SK-N-SH (cell line): ENCODE measurements around the gene ST7.

ENCODE experiments used
- CHD2 ChIP-seq: fragments of 150-350 bp; IDR thresholded peaks from 2 replicates; pipeline ENCODE4 v1.6.1; 2018; ENCODE audit warnings: low read length; ENCODE audit not compliant: partially characterized antibody
- EP300 ChIP-seq, 2 experiments: IDR thresholded peaks; 2 replicates each; pipeline versions ENCODE4 v1.4.0 to v1.6.1; 2012; ENCODE audit warnings: borderline replicate concordance in 1 of 2, low read depth in 1 of 2, low read length in 1 of 2
- GATA2 ChIP-seq: sonication (generic); formaldehyde crosslinking; IDR thresholded peaks from 2 replicates; pipeline ENCODE4 v1.5.0; 2020; ENCODE audit warnings: mild to moderate bottlenecking, missing genetic modification reagents
- PBX3 ChIP-seq: IDR thresholded peaks from 2 replicates; pipeline ENCODE4; 2012
- REST ChIP-seq: IDR thresholded peaks from 2 replicates; pipeline ENCODE4 v1.6.1; 2012; ENCODE audit warnings: mild to moderate bottlenecking, low read depth, low read length, moderate library complexity
- TCF12 ChIP-seq: IDR thresholded peaks from 2 replicates; pipeline ENCODE4 v1.4.0; 2012
- USF1 ChIP-seq: IDR thresholded peaks from 2 replicates; pipeline ENCODE4 v1.4.0; 2012; ENCODE audit warnings: low read depth, borderline replicate concordance
- TF ChIP-seq, protein P1 (sequence below): fragments of 200-600 bp; sonication (generic); IDR thresholded peaks from 2 replicates; pipeline ENCODE4 v1.6.1; 2017; ENCODE audit warnings: antibody characterized with exemption, mild to moderate bottlenecking, moderate library complexity

GRCh38 chr7:117114272-117114671 lies 161.0 kb downstream of the ST7 start:
- TF ChIP-seq EP300 (IDR thresholded peaks at IDR 0.05; ENCODE audit: borderline replicate concordance in 1 of 2, low read depth in 1 of 2, low read length in 1 of 2) (no peak), GATA2 (CRISPR knock-in tag) (no peak), USF1 (no peak), CHD2 (no peak), PBX3 (no peak), REST (no peak), TCF12 (no peak)
- TF ChIP-seq, protein P1, sequence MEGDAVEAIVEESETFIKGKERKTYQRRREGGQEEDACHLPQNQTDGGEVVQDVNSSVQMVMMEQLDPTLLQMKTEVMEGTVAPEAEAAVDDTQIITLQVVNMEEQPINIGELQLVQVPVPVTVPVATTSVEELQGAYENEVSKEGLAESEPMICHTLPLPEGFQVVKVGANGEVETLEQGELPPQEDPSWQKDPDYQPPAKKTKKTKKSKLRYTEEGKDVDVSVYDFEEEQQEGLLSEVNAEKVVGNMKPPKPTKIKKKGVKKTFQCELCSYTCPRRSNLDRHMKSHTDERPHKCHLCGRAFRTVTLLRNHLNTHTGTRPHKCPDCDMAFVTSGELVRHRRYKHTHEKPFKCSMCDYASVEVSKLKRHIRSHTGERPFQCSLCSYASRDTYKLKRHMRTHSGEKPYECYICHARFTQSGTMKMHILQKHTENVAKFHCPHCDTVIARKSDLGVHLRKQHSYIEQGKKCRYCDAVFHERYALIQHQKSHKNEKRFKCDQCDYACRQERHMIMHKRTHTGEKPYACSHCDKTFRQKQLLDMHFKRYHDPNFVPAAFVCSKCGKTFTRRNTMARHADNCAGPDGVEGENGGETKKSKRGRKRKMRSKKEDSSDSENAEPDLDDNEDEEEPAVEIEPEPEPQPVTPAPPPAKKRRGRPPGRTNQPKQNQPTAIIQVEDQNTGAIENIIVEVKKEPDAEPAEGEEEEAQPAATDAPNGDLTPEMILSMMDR, result no peak
